Endodermal cell (in vitro differentiated cells): ENCODE data around the gene POGZ. TPM values are rescaled to one million over a fixed set of nuclear protein-coding genes. Genes with fewer than 3 reads are reported as not detected.

Source experiments
- DNase-seq: peaks from one replicate; pipeline ENCODE4 v3.0.0-alpha.2; 2017
- H3K27ac ChIP-seq: 2 replicates; pipeline ENCODE4 v1.5.1; 2013; ENCODE audit warnings: mild to moderate bottlenecking, low read depth, low read length, moderate library complexity
- H3K27me3 ChIP-seq: 2 replicates; pipeline ENCODE4 v1.6.1; 2013; ENCODE audit warnings: mild to moderate bottlenecking, low read length, moderate library complexity; ENCODE audit not compliant: insufficient read depth, control insufficient read depth, poor library complexity, severe bottlenecking
- H3K36me3 ChIP-seq: 2 replicates; pipeline ENCODE4 v1.7.0; 2013; ENCODE audit warnings: mild to moderate bottlenecking, low read length, moderate library complexity; ENCODE audit not compliant: control insufficient read depth, insufficient read depth
- H3K4me1 ChIP-seq: one replicate; pipeline ENCODE4 v1.7.0; 2013; ENCODE audit warnings: low read length; ENCODE audit not compliant: control insufficient read depth, insufficient read depth
- H3K4me3 ChIP-seq: 2 replicates; pipeline ENCODE4 v1.5.1; 2013; ENCODE audit warnings: mild to moderate bottlenecking, low read length, moderate library complexity
- H3K9ac ChIP-seq: 2 replicates; pipeline ENCODE4 v1.6.1; 2013; ENCODE audit warnings: mild to moderate bottlenecking, low read length, moderate library complexity; ENCODE audit not compliant: poor library complexity, severe bottlenecking; ENCODE audit errors: extremely low read depth
- H3K9me3 ChIP-seq: 2 replicates; pipeline ENCODE4 v1.6.1; 2013; ENCODE audit warnings: mild to moderate bottlenecking, low read length, moderate library complexity; ENCODE audit not compliant: control insufficient read depth
- H3K27ac Mint-ChIP-seq: 2 replicates; pipeline ENCODE4 v1.8.0; 2020; ENCODE audit warnings: mixed read lengths
- H3K27me3 Mint-ChIP-seq: 2 replicates; pipeline ENCODE4 v1.8.0; 2021; ENCODE audit warnings: mild to moderate bottlenecking, mixed read lengths; ENCODE audit not compliant: insufficient read depth
- H3K36me3 Mint-ChIP-seq: 2 replicates; pipeline ENCODE4 v1.8.0; 2020; ENCODE audit warnings: low read depth, mixed read lengths
- H3K4me1 Mint-ChIP-seq: 2 replicates; pipeline ENCODE4 v1.8.0; 2020; ENCODE audit warnings: mixed read lengths
- H3K4me3 Mint-ChIP-seq: 2 replicates; pipeline ENCODE4 v1.8.0; 2020; ENCODE audit warnings: mild to moderate bottlenecking, moderate library complexity, mixed read lengths
- H3K9me3 Mint-ChIP-seq: 2 replicates; pipeline ENCODE4 v1.8.0; 2020; ENCODE audit warnings: mild to moderate bottlenecking, mixed read lengths
- WGBS, 2 experiments: methylation state at CpG; one replicate each; pipeline versions ENCODE4 v1.1.5 to v1.1.7; 2013; ENCODE audit warnings: missing lambda C conversion rate in 2 of 2, mixed read lengths in 1 of 2; ENCODE audit not compliant: insufficient coverage in 1 of 2, insufficient read length in 1 of 2; 5-methylcytosine and 5-hydroxymethylcytosine counted together
- total RNA-seq, 2 donors: library from RNA; stranded (reverse); fragmentation: NEBNext Ultra II Directional in 1 of 2; extraction: Animal tissue kit (Norgen Biotek cat#: 25700) in 1 of 2; gene quantifications; 2 replicates in 1 of 2; 3 replicates in 1 of 2; pipeline ENCODE4 v1.2.1, GENCODE V29; 2021
- TF ChIP-seq, protein P1 (sequence below): fragments of 200-600 bp; sonication (generic); conservative IDR thresholded peaks from 2 replicates; pipeline ENCODE4 v1.5.0; 2021; ENCODE audit warnings: antibody characterized with exemption, mild to moderate bottlenecking

POGZ gene
- total RNA-seq, 2 donors from 2014 or later: 138 to 165 TPM

DNA sequence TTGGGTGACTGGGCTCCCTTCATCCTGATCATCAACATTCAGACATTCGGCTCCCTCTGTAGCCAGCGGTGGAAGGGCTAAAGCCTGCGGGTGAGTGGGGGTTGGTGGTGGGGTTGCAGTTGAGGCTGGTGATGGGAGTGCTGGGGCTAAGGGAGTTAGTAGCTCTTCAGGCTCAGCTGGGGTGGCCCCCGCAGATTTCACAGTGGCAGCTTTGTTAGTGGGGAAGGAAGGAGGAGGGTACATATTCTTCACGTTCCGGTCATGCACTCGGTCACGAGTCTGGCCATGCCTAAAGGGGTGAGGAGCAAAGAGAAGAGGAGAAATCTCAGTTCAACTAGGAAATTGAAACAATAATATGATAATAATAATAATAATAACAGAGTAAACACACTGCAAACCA is 53.1 kb downstream of the POGZ start:
- no peak overlapping the region for H3K27ac ChIP-seq
- H3K4me3 ChIP-seq: no peak overlapping the region
- H3K27me3 ChIP-seq: no peaks in the 10 kb centered on the region
- peaks cover under 1% of the 10 kb centered on the region for H3K4me1 ChIP-seq
- H3K9ac ChIP-seq: no peak overlapping the region
- Mint-ChIP-seq H3K27ac (no peak overlapping the region), H3K36me3 (peaks cover 75% of the 10 kb centered on the region), H3K27me3 (no peaks in the 10 kb centered on the region), H3K4me3 (no peak overlapping the region), H3K9me3 (no peaks in the 10 kb centered on the region), H3K4me1 (no peaks in the 10 kb centered on the region)
- no peaks in the 10 kb centered on the region for H3K9me3 ChIP-seq
- 94% methylated on average over 8 of the region's 8 CpGs; no CpG with 5 or more reads in 1 of the 2 experiments for WGBS, 2 experiments
- peaks cover 87% of the 10 kb centered on the region for H3K36me3 ChIP-seq
- DNase-seq: no peak
- TF ChIP-seq, protein P1, sequence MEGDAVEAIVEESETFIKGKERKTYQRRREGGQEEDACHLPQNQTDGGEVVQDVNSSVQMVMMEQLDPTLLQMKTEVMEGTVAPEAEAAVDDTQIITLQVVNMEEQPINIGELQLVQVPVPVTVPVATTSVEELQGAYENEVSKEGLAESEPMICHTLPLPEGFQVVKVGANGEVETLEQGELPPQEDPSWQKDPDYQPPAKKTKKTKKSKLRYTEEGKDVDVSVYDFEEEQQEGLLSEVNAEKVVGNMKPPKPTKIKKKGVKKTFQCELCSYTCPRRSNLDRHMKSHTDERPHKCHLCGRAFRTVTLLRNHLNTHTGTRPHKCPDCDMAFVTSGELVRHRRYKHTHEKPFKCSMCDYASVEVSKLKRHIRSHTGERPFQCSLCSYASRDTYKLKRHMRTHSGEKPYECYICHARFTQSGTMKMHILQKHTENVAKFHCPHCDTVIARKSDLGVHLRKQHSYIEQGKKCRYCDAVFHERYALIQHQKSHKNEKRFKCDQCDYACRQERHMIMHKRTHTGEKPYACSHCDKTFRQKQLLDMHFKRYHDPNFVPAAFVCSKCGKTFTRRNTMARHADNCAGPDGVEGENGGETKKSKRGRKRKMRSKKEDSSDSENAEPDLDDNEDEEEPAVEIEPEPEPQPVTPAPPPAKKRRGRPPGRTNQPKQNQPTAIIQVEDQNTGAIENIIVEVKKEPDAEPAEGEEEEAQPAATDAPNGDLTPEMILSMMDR: no peak

DNA sequence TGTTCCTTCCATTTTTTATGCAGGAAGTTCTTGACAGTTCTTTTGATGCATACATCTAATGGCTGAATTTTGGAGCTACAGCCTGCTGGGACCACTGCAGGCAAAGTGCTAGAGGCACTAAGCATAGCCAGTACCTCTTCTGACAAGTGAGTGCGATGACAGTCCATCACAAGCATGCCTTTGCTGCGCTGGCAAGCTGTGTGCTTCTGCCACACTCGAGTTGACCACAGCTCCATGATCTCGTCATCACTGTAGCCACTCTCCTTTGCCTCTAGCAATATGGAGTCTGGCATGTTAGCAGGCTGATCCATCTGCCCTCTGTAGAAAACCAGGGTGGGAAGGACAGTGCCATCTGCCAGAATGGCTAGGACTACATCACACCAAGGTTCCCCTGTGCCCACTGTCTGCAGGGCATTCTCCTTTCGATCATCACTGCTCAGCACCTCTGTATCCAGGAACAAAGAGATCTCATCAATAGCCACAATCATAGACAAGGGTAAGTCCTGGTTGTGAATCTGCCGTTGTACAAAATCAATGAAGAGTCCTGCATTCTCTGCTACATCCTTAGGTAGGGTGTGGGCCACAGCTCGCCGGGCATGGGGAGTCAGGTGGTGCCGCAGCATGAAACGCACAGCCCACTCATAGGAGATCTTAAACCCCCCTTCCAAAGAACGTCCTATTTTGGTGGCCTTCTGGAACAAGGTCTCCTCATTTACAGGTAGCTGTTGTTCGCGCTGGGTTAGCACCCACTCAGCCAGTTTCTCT is 53.9 kb downstream of the POGZ start:
- no peak overlapping the region for H3K4me3 ChIP-seq
- TF ChIP-seq, protein P1: no peak
- DNase-seq: no peak
- peaks cover 87% of the 10 kb centered on the region for H3K36me3 ChIP-seq
- Mint-ChIP-seq H3K4me3 (no peak overlapping the region), H3K4me1 (peaks cover 6% of the 10 kb centered on the region), H3K9me3 (no peaks in the 10 kb centered on the region), H3K27ac (peak overlapping the region; percentile 40), H3K27me3 (no peaks in the 10 kb centered on the region), H3K36me3 (peaks cover 77% of the 10 kb centered on the region)
- H3K9me3 ChIP-seq: no peaks in the 10 kb centered on the region
- no peak overlapping the region for H3K9ac ChIP-seq
- 96 to 97% methylated on average over 6 to 13 of the region's 13 CpGs for WGBS, 2 experiments
- peaks cover 6% of the 10 kb centered on the region for H3K4me1 ChIP-seq
- no peak overlapping the region for H3K27ac ChIP-seq
- H3K27me3 ChIP-seq: no peaks in the 10 kb centered on the region

DNA sequence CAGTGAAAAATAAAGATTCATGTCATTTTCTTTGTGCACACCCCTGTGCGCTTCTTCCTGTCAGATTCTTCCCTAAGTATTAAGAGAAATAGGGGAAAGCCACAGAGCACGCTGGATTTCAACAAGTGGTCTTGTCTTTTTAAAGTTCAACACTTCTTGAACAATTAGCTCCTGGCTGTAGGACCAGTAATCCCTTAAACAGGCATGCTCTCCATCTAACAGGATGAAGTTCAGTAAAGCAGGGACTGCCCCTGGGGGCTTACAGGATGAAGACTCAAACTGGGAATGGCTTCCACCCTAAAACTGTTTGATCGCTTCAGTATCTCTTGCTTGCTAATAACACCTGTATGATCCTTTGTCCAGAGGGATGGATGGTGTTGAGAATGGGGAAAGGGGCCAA is 55.7 kb downstream of the POGZ start:
- H3K27ac Mint-ChIP-seq: no peak overlapping the region
- peaks cover 69% of the 10 kb centered on the region for H3K36me3 Mint-ChIP-seq

More for the DNA sequence above, 55.7 kb downstream of the POGZ start:
- no peak overlapping the region for H3K4me3 Mint-ChIP-seq
- H3K36me3 ChIP-seq: peaks cover 72% of the 10 kb centered on the region
- peaks cover 11% of the 10 kb centered on the region for H3K4me1 Mint-ChIP-seq
- H3K9me3 ChIP-seq: no peaks in the 10 kb centered on the region
- no peaks in the 10 kb centered on the region for H3K9me3 Mint-ChIP-seq
- H3K27ac ChIP-seq: no peak overlapping the region
- DNase-seq: no peak
- peaks cover 6% of the 10 kb centered on the region for H3K4me1 ChIP-seq
- WGBS, 2 experiments: 98 to 100% methylated on average over 3 of the region's 3 CpGs
- TF ChIP-seq, protein P1: no peak
- no peaks in the 10 kb centered on the region for H3K27me3 ChIP-seq
- no peaks in the 10 kb centered on the region for H3K27me3 Mint-ChIP-seq
- H3K4me3 ChIP-seq: no peak overlapping the region
- no peak overlapping the region for H3K9ac ChIP-seq
